ENCODE measurements around the gene IL17RC.

IL17RC gene

DNA sequence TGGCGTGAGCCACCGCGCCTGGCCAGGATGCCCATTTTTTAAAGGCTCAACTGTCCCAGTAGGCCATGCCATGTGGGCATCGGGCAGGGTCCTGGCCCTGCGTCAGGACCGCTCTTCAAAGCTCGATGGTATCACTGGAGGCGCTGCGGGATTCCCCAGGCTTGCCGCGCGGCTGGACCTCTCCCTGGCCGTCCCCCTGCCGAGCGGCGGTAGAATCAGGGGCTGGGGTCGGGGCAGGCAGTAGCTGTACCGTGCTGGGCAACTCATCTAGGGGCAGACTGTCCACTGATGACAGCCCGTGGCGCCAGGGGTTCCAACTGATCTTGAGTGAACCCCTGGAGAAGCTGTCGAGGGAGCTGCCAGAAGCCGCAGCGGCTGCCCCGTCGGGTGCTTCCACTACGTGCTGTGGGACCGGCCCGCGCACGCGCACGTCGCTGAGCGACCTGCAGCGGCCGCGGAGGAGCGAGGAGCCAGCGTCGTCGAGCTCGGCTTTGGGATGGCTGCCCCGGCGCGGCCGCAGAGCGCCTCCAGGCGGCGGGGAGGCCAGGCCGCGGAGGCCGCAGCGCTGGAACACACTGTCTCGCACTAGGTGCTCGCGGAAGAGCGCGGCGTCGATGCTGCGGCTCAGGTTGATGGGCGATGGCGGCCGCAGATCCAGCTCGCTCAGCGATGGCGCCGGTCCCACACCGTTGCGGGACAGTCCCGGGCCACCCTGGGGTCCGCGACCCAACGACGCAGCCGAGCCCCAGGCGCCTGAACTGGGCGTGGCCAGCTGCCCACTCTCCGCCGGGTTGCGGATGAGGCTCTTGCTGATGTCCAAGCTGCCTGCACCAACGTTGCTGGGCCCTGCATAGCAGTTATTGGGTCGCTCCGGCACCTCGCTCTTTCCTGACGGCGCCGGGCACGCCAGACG, 29.5 kb downstream of the IL17RC start:
- peak; percentile 86 for DNase-seq

GRCh38 chr3:9947025-9947995, 30.4 kb downstream of the IL17RC start:
- no peak for DNase-seq

DNA sequence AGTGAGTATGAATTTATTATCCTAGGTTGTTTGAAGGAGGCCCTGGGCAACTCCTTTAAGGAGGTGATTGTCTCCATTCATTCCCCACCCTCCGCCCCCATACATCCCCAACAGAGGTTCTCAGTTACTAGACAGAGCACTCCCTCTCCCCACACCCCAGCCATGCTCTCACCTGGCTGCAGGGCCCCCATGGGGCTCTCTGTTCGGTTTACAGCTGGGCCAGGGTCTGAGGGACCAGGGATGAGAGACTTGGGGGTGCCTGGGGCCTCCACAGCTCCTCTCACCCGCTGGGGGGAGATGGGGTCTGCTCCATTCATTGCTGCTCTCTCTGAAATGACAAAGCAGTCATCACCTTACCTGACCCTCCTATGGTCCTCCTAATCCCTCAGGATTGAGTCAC, 31.7 kb downstream of the IL17RC start:
- DNase-seq: no peak

DNA sequence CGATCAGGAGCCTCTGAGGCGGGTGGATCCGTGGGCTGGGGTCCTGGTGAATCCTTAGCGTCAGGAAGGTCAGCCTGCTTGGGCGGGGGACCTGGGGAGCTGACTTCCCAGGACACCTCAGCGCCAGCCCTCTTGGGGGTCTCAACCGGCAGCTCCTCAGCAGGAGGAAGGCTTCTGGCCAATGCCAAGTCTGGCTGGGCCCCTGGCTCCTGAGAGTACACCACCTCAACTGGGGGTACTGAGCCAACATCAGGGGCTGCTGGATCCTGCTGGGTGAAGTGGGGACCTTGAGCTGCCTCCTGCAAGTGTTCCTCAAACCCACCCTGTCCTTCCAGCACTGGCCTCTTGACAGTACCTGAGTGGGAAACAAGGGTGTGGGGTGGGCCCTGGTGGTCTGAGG, 32.2 kb downstream of the IL17RC start:
- DNase-seq: no peak

DNA sequence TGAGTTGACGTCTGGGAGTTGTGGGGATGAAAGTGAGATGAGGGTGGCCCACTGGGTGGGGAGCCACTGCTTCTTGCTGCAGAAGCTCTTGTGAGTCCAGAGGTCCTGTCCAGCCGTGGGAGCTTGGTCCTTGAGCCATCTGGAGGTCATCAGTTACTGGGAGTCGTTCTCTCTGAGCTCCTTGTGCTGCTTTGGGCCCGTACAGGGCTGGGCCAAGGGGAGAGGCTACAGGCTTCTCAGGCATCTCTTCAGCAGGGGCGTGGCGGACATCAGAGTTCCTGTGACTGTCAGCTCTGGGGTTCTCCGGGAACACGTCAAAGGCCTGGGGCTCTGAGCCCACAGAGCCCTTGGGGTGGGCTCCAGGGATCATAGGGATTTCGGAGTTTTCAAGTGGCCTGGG, 32.7 kb downstream of the IL17RC start:
- DNase-seq: no peak

GRCh38 chr3:9951126-9951525, 34.2 kb downstream of the IL17RC start:
- no peak for DNase-seq

- no peak for DNase-seq
Observed at GRCh38 chr3:9951598-9951961, 34.7 kb downstream of the IL17RC start.

- DNase-seq: peak; percentile 57
Observed at GRCh38 chr3:9951962-9952805, 35.3 kb downstream of the IL17RC start, which contains the start of gene PRRT3. Gene PRRT3 (minus strand): TSS chr3:9952408. CDS start chr3:9950115, 2,293 bp downstream.

GRCh38 chr3:9955067-9955502, 38.2 kb downstream of the IL17RC start:
- DNase-seq: no peak

DNA sequence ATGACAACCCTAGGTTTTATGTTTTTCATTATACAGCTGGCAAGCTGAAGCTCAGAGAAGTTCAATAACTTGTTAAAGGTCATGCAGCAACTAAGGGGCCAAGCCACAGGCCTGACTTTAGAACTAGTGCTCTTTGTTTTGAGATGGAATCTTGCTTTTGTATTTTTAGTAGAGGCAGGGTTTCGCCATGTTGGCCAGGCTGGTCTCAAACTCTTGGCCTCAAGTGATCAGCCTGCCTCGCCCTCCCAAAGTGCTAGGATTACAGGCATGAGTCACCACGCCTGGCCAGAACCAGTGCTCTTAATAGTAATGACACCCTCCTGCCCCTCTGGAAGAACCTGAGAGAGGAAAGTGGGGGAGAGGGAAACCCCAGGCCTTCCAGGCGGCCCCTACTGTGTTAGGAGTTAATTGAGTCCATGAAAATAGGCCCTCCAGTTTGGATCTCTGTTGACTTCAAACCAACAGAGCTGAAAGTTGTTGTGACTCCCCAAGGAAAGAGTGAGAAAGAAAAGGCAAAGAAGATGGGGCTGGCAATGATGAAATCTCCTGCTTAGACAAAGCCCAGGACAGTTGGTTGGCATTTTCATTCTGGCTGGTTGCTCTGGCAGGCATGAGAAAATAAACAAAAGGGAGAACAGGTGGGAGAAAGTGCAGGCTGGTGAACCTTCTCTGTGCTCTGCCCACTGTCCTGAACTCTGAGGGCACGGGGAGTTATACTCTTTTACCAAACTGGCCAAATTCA, 38.9 kb downstream of the IL17RC start:
- no peak for DNase-seq

- DNase-seq: no peak
Observed at GRCh38 chr3:9957214-9957613, 40.3 kb downstream of the IL17RC start.

DNA sequence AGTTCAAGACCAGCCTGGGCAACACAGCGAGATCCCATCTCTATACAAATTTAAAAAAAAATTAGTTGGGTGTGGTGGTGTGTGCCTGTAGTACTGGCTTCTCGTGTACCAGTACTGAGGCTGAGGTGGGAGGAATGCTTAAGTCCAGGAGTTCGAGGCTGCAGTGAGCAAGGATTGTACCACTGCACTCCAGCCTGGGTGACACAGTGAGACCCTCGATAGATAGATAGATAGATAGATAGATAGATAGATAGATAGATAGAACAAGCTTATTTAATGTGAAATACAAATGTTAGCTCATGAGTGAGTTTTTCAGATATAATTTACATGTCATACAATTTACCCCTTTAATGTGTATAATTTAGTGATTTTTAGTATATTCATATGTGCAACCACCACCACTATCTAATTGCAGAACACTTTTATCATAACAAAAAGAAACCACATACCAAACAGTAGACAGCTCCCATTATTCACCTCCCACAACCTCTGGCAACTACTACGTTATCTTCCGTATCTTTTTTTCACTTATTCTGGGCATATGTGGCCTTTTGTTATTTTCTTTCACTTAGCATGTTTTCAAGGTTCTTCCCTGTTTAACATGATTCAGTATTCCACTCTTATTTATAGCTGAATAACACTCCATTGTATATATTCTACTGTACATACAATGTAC, 48.4 kb downstream of the IL17RC start:
- no peak for DNase-seq

DNA sequence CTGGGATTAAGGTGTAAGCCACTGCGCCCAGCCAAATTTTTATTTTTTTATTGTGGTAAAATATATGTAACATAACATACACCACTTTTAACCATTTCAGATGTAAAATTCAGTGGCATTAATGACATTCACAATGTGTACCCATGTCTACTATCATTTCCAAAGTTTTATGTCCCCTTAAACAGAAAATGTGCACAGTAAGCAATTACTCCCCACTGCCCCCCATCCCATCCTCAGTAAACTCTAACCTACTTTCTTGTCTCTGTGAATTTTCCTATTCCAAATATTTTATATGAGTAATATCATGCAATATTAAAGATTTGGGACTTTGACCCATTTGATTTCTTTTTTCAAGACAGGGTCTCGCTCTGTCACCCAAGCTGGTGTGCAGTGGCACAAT, 49.9 kb downstream of the IL17RC start:
- no peak for DNase-seq

GRCh38 chr3:9969632-9970019, 52.7 kb downstream of the IL17RC start:
- DNase-seq: no peak

- no peak for DNase-seq
Observed at GRCh38 chr3:9970020-9970652, 53.2 kb downstream of the IL17RC start.

DNA sequence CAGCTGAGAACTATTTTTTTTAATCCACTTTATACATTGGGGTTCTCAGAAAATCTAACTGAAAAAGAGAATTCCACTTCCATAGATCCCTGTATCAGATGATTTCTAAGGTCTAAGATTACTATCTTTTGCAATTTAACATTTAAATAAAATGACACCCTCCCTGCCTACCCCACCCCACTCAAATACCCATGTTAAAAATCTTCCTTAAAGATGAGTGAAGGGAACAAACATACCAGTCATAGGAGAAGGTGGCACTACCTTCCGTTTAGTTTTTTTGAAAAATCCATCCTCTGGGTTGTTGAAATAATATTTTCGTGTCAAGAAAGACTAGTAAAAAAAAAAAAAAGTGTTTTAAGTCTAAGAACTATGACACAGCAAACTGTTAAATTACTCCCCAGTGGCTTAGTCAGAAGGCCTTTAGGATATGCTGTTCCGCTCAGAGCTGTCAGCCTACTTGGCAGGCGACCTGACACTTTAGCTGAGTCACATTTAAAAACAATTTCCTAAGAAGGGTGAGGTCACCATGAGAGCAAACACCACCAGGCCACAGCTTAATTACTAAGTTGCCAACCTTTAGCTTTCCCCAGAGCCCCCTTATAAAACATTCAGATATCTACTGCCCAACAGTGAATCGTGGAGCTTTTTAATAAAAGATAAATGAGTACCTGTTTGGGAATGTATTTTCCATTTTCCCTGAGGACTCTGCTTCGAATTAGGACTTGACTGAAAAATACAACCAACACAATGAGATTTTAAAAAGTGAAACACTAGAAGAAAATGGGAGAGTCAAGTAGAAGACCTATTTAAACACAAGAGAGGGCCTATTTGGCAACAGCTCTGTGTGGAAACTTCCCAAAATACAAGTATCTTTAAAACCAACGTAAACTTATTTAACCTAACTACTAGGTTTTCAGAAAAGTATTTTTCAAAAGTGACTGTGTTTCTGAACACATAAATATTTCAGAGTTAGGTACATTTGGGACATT, 60.1 kb downstream of the IL17RC start:
- no peak for DNase-seq

DNA sequence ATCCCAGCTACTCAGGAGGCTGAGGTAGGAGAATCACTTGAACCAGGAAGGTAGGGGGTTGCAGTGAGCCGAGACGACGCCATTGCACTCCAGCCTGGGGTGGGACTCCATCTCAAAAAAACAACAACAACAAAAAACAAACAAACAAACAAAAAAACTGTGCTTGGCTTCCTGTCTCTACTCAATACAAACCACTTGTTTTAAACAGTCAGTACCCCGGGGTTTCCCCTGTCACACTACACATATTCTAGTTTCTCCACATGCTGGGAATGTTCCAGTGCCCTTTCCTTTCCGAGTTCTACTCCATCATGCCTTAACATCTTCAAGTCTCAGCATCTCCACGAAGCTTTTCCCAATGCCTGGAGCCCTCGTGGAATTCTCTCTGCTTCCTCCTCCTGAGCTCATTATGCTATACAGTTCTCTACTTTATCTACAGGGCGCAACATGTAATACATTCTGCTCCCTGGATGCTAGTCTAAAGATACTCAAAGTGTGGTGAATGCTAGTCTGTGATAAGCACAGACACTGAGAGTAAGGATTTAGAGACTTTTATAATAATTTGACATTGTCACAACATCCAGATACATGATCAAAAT, 61.9 kb downstream of the IL17RC start:
- DNase-seq: no peak

- DNase-seq: no peak
Observed at GRCh38 chr3:9980251-9980650, 63.4 kb downstream of the IL17RC start.

Measured in CD4-positive, alpha-beta T cell treated with Interleukin-12 subunit alpha and Interleukin-12 subunit beta, for 1 hour (primary cell).